Stimulated activated CD8-positive, alpha-beta memory T cell treated with anti-CD3 and anti-CD28 coated beads, Interleukin-12 subunit alpha, Interleukin-12 subunit beta, amount 100 ng/mL, for 24 hours (primary cell): ENCODE data around the gene QRICH1.

Experiments
- DNase-seq: peaks from one replicate; pipeline ENCODE4 v3.0.0-alpha.2; 2020; ENCODE audit errors: extremely low read depth

QRICH1 gene

DNA sequence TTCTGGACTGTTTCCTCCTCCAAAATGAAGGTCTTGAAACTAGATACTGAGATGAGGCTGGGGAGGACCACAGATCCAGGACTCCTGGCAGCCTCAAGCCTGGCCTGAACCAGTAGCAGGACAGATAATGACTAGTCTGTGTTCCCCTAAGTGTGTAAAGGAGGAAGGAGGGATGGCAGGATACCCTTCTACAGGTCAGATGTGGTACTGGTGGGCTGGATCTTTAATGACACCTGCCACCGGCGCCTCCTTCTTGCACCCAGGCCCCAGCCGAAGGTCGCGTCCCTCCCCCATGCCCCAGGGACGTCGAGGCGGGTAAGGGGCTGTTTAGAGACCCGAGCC is 26.2 kb upstream of the QRICH1 start:
- no peak for DNase-seq

- DNase-seq: no peak
These were observed 25.6 kb upstream of the QRICH1 start for GRCh38 chr3:49119439-49119838.

- no peak for DNase-seq
These were observed 25.2 kb upstream of the QRICH1 start for GRCh38 chr3:49119036-49119435.

DNA sequence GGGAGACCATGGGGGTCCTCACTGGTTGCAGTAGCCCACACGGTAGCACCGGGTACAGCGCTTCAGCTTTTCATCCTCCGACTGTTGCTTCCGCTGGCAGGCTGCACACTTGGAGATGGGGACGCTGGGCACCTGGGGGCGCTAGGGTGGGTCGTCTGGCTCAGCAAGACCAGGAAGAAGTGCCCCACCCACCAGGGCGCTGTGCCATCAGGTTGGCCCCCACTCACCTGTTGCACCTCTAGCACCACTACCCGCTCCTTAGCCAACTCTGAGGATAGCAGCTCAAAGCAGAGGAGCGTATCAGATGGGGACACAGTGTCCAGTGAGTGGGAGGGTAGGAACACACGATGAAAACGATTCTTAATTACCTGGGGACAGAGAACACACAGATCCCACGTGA is 18.4 kb upstream of the QRICH1 start:
- DNase-seq: no peak

GRCh38 chr3:49111347-49111746 is 17.5 kb upstream of the QRICH1 start:
- no peak for DNase-seq

- DNase-seq: no peak
These were observed 16.9 kb upstream of the QRICH1 start for GRCh38 chr3:49110780-49111179.

GRCh38 chr3:49108346-49108745 is 14.5 kb upstream of the QRICH1 start:
- no peak for DNase-seq

DNA sequence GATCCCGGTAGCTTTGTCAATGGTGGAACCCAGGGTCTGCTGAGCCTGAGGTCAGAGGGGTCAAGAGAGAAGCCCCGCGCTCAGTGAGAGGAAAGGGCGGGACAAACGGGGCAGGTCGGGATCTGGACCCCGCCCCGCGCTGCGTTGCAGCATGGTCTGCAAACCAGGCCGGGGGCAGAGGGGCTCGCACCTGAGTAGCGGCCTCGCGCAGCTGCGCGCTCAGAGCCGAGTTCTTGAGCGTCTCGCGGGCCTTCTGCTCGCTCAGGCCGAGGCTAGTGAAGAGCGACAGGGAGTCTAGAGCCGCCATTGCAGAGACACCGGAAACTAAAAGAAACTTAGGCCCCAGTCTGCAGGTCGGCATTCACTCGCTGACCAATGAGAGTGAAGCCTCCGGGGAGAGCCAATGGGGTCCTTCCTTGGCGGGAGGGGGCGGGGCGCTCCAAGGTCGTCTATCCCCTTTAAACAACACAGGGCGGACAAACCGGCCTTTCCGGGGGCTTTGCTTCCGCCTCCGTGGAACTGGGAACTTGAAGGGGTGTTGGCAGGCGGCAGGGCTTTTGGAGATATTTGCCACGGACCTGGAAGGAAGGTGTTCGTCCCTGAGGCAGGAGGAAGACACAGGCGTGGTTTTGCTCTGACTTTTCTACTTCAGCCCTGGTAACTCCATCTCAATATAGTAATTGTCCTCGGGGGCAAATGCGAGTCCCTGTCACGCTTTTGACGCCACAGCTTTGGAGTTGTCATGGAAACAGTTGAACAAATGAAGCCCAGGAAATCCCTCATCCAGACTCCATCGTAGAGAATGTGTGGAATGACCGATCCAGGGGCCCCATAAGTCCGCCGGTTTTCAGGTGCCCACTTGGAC is 10.8 kb upstream of the QRICH1 start, which contains the start of gene QARS1:
Gene QARS1 (minus strand): TSS at position 331 of the 865 bp plus-strand sequence. CDS start 24 bp downstream, at position 307.
- peak; percentile 81 for DNase-seq

DNA sequence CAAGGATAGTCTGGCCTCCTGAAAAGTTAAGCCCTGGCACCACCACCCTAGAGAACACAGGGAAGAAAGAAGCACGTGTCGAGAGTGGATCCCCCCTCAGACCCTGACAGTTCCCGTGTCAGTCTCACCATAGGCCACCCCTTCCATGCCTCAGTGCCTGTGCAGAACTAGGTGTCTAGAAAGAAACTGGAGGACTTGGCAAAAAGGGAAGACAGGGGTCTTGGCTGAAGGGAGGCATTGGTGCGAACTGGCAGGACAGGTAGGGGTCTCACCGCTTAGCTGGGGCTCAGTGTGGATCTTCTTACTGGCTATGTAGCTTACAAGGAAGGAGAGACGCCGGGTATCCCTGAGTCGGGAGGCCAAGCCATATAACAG is 10.2 kb upstream of the QRICH1 start:
- no peak for DNase-seq

DNA sequence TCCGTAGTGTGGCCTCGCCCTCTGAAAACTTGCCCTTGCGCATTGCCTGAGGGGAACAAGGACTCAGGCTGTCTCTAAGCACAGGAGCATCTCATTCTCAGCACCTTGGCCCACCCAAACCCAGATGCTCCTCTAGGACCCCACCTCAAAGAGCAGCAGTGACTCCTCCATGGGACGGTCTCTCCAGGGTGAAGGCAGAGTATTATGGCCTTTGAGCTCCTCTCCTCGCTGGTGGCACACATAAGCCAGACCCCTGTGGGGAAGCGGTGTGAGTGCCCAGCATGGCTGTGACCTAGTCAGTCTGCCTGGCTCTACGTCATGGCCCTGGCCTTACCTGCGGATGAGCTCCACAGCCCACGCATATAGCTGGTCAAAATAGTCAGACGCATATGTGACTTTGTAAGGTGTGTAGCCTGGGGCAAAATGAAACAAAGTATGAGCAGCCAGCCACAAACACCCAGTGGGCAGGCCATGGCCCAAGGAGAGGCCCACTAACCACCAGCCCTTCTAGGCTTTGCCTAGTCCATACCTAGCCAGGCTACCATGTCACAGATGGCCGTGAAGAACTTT is 6.3 kb upstream of the QRICH1 start:
- DNase-seq: no peak

DNA sequence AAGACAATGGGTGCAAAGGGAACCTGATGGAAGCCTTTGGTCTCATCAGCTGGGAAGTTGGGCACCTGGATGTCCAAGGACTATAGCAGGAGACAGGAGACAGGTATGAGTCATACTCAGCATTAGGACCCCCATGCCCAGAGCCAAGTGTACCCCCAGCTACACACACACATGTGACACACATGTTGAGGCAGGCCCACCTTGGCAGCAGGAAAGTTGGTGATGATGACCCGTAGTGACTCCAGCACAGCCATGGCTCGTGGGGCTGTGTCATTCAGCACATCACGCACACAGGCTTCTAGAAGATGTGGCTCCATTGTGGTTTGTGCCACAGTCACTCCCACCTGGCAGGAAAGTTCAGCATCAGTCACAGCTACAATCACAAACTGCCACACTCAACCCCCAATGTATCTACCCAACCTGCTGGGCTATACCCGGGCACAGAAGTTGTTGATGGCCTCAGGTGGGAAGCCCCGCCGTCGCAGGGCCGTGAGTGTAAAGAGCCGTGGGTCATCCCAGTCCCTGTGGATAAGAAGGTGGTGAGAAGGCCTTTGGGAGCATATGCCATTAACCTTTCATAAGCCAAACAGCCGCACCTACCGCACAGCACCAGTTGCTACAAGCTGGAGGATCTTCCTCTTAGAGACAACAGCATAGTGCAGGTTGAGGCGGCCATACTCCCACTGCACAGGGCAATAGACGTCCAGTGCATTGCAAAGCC is 5.2 kb upstream of the QRICH1 start:
- DNase-seq: no peak

GRCh38 chr3:49098429-49098828 is 4.6 kb upstream of the QRICH1 start:
- DNase-seq: no peak

DNA sequence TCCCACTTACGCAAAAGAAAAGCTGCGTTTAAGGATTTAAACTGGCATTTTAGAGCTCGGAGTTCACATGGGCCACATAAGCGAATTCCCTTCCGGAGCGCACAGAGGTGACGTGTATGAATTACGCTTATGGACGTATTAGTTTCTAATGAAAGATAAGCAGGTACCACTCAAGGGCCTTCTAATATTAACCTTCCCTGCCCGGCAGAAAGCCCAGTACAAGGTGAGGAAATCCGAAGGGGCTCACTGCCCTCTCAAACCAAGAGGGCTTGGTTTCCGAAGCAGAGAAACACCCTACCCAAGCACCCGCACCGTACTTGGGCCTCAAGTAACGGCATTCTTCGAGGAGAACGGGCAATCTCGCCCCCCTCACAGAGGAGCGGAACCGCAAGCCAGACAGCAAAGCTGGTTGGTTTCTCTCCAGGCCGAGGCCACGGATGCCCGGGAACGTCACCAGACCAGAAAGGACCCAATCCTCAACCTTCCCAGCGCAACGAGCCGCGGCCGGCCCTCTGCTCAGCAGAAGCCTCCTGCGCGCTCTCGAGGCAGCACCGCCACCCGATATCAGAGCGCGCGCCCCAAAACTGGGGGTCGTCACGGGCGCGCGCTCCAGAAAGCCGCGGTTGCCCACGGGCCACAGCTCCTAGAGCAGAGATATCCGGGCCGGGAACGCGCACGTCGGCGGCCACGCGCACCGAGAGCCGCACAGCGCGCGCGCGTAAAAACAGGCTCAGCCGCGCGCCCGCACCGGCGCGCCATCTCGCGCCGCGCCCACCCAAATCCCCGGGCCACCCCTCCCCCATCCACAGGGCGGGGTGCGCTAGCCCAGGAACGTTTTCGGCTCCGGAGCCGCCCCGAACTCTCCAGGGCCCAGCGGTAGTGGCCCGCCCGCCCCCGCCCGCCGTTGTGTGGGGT is 676 bp downstream of the QRICH1 start:
- DNase-seq: peak; percentile 63

- no peak for DNase-seq
These were observed 12.4 kb downstream of the QRICH1 start for GRCh38 chr3:49081429-49081828.

DNA sequence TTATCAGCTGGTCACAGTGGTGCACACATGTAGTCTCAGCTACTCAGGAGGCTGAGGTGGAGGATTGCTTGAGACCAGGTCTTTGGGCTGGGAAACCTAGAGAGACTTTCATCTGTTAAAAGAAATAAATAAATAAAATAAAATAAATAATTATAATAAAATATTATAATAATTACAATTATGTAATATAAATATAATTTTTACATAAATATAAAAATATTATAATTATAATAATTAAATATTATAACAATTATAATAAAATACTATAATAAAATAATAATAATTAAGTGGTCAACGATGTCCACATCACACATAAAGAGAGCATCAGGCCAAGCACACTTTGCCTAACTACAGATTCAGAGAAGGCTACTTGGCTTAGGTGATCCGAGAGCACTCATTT is 14.6 kb downstream of the QRICH1 start:
- DNase-seq: no peak

DNA sequence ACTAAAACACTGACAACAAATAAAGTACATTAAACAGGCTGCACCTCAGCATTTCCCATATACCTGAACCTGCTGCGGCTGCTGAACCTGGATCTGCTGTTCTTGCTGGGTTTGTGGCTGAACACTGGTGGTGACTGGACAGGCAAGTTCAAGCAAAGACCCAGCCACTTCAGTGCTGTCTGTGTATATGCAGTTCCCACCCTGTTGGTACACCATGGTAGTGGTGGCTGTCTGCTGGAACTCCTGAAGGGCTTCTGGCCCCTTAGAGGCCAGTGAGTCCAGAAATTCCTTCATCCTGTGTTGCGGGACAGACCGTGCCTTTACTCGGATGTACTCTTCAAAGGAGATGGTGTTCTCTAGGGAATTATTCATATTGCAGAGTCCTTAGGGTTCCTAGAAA is 17.2 kb downstream of the QRICH1 start:
- DNase-seq: no peak

GRCh38 chr3:49076116-49076515 is 17.8 kb downstream of the QRICH1 start:
- no peak for DNase-seq

GRCh38 chr3:49058011-49058410 is 35.9 kb downstream of the QRICH1 start:
- no peak for DNase-seq

DNA sequence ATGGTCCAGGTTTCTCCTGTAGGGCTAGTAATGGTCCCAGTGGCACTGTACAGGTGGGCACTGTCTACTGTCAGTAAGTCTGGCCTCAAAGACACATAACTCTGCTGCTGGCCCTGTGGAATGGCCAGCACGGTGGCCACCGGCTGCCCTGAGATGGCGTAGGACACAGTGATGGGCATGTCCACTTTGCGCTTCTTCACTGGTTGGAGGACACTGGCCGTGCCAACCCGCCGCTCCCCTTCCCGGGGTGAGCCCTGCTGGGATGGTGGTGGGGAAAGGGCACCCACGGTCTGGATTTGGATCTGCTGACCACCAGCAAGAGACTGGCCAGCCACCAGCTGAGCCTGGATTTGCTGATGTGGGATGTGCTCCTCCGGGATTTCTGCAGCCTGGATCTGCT is 36.6 kb downstream of the QRICH1 start:
- no peak for DNase-seq

GRCh38 chr3:49054344-49054862 is 39.5 kb downstream of the QRICH1 start:
- DNase-seq: no peak

DNA sequence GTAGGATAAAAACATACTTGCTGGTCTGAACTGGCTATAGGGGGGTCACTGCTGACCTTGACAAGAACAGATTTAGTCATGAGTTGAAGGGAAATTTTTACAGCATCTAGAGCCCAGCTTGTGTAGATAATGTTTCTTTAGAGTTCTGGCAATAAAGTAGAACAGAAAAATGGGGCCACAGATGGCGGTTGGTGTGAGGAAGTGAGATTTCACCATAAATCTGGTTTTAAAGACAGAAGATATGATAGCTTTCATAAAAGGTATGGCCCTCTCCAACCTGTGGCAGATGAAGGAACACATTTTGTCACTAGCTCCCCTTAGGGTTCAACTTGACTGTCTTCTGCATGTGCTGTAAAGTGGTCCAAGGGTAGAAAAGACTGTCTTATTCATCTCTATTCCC is 40.3 kb downstream of the QRICH1 start:
- DNase-seq: no peak

GRCh38 chr3:49035281-49035680 is 58.6 kb downstream of the QRICH1 start:
- DNase-seq: no peak
